AG04449 (cell line): ENCODE measurements around the gene MTRF1.

Experiments
- CTCF ChIA-PET: fragments of 350-600 bp; formaldehyde crosslinking; extraction: SDS; loops from one replicate; lab custom pipeline; 2021; ENCODE audit warnings: antibody characterized with exemption; lab: Yijun Ruan, JAX
- POLR2A ChIA-PET: fragments of 400-600, 350-600 bp; formaldehyde crosslinking; extraction: SDS; loops from one replicate; lab custom pipeline; 2020; ENCODE audit warnings: antibody characterized with exemption, inconsistent platforms; lab: Yijun Ruan, JAX
- DNase-seq: peaks from one replicate; pipeline ENCODE4 v3.0.0-alpha.2; 2010; ENCODE audit warnings: low read depth, low spot score
- H3K4me3 ChIP-seq: 2 replicates; pipeline ENCODE4 v1.5.1; 2011; ENCODE audit warnings: low read depth, mild to moderate bottlenecking, control low read depth, low read length
- TF ChIP-seq, protein P1 (sequence below): IDR thresholded peaks from one replicate; pipeline ENCODE4 v1.5.1; 2011; ENCODE audit warnings: mild to moderate bottlenecking, moderate library complexity, low read length, control low read depth, inconsistent platforms; ENCODE audit not compliant: insufficient read depth; ENCODE audit errors: missing control alignments

Gene MTRF1

GRCh38 chr13:41199526-41199925 is 63.9 kb downstream of the MTRF1 start:
- POLR2A ChIA-PET: no interaction called here
- no peak overlapping the region for H3K4me3 ChIP-seq
- TF ChIP-seq, protein P1, sequence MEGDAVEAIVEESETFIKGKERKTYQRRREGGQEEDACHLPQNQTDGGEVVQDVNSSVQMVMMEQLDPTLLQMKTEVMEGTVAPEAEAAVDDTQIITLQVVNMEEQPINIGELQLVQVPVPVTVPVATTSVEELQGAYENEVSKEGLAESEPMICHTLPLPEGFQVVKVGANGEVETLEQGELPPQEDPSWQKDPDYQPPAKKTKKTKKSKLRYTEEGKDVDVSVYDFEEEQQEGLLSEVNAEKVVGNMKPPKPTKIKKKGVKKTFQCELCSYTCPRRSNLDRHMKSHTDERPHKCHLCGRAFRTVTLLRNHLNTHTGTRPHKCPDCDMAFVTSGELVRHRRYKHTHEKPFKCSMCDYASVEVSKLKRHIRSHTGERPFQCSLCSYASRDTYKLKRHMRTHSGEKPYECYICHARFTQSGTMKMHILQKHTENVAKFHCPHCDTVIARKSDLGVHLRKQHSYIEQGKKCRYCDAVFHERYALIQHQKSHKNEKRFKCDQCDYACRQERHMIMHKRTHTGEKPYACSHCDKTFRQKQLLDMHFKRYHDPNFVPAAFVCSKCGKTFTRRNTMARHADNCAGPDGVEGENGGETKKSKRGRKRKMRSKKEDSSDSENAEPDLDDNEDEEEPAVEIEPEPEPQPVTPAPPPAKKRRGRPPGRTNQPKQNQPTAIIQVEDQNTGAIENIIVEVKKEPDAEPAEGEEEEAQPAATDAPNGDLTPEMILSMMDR: no peak
- no peak for DNase-seq
- CTCF ChIA-PET: no interaction called here

- H3K4me3 ChIP-seq: no peak overlapping the region
- DNase-seq: no peak
- ChIA-PET POLR2A (no interaction called here), CTCF (interaction anchor here (0.9 to 1.0 kb wide), 3 partner anchors 55 to 129 kb away, joined by 3 read pairs; no protein-coding TSS in a partner anchor)
- TF ChIP-seq, protein P1: no peak
Observed at GRCh38 chr13:41199079-41199478, 64.3 kb downstream of the MTRF1 start.

DNA sequence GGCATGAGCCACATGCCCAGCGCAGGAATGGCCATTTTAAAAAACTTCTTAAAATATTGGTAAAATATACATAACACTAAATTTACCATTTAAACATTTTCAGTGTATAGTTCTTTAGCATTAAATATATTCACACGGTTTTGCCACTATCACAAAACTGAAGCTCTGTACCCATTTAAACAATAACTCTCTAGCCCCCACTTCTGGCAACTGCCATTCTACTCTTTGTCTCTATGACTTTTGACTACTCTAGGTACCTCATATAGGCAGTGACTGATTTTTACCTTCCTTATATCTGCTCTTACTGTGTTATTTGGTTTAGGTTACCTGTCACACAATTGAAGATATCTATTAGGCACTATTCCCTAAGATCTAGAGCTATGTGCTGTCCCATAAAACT is 66.8 kb downstream of the MTRF1 start:
- DNase-seq: no peak

GRCh38 chr13:41196011-41196410 is 67.4 kb downstream of the MTRF1 start:
- POLR2A ChIA-PET: no interaction called here
- CTCF ChIA-PET: interaction anchor here (1.0 to 3.0 kb wide), 7 partner anchors 14 to 142 kb away, joined by 3 to 27 read pairs (median 4); no protein-coding TSS in a partner anchor
- TF ChIP-seq, protein P1: no peak
- no peak overlapping the region for H3K4me3 ChIP-seq
- DNase-seq: no peak

More for the DNA sequence above, 66.8 kb downstream of the MTRF1 start:
- ChIA-PET POLR2A (interaction anchor here (0.6 kb wide), 1 partner anchor 64 kb away, joined by 3 read pairs; the partner anchor contains the start of gene KBTBD6), CTCF (interaction anchor here (0.8 to 3.0 kb wide), 13 partner anchors 10 to 143 kb away, joined by 3 to 27 read pairs (median 4); no protein-coding TSS in a partner anchor)
- H3K4me3 ChIP-seq: no peak overlapping the region
- TF ChIP-seq, protein P1: peak; percentile 25

GRCh38 chr13:41193919-41194824 is 69.2 kb downstream of the MTRF1 start, which contains the start of gene KBTBD7:
KBTBD7 (minus strand) TSS chr13:41194569; CDS start chr13:41194257, 312 bp downstream.
- TF ChIP-seq, protein P1: no peak
- peak within 1 kb of the TSS; percentile 60 for H3K4me3 ChIP-seq
- DNase-seq: peak; percentile 87
- ChIA-PET CTCF (interaction anchor here (1.0 kb wide), 1 partner anchor 55 kb away, joined by 3 read pairs; no protein-coding TSS in a partner anchor), POLR2A (interaction anchor here (0.7 kb wide), 2 partner anchors 14 to 168 kb away, joined by 3 read pairs; no protein-coding TSS in a partner anchor)

DNA sequence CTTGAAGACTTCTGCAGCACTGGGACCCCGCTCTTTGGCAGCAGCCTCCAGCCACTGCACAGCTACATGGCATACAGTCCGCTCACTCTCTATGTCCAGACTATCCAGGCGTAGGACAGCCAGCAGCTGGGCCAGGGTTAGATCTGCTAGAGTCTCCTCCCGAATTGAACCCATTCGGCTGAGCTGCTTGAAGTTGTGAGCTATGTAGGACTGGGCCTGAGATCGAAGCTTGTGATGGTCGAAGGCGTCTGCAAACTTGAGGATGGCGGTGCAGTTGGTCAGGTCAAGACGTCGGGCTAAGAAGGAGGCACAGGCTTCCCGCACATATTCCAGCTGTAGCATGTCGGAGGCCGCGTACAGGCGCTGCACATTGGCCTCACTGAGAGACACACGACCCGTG is 69.9 kb downstream of the MTRF1 start:
- POLR2A ChIA-PET: no interaction called here
- TF ChIP-seq, protein P1: no peak
- DNase-seq: no peak
- no peak overlapping the region; the same call in 1 of the 2 replicates for H3K4me3 ChIP-seq
- CTCF ChIA-PET: no interaction called here
